ENCODE results near the gene TEX14.

DNA sequence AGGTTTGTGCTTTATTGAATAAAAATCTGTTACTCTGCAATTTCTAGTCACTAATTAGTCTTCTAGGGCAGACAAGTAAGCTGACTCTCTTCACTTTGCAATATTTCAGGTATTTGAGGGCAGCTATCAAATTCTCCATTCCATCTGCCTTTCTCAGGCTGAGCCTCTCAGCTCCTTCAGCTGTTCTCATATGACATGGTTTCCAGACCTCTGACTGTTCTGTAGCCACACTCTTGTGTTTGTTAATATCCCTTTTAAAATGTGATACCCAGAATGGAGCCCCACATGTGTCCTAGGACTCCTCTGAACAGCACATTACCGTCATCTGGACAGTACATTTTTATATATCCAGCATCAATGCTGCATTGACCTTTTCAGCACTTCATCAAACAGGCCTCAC is 131.3 kb downstream of the TEX14 start:
- TF ChIP-seq, protein P1, sequence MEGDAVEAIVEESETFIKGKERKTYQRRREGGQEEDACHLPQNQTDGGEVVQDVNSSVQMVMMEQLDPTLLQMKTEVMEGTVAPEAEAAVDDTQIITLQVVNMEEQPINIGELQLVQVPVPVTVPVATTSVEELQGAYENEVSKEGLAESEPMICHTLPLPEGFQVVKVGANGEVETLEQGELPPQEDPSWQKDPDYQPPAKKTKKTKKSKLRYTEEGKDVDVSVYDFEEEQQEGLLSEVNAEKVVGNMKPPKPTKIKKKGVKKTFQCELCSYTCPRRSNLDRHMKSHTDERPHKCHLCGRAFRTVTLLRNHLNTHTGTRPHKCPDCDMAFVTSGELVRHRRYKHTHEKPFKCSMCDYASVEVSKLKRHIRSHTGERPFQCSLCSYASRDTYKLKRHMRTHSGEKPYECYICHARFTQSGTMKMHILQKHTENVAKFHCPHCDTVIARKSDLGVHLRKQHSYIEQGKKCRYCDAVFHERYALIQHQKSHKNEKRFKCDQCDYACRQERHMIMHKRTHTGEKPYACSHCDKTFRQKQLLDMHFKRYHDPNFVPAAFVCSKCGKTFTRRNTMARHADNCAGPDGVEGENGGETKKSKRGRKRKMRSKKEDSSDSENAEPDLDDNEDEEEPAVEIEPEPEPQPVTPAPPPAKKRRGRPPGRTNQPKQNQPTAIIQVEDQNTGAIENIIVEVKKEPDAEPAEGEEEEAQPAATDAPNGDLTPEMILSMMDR (IDR thresholded peaks at IDR 0.05) = no peak
- no peak for TF ChIP-seq POLR2A (IDR thresholded peaks at IDR 0.05)
- no peak for TF ChIP-seq EP300 (IDR thresholded peaks at IDR 0.05)
